BJ (cell line): ENCODE results near the gene PTPRN. TPM values are rescaled to one million over a fixed set of nuclear protein-coding genes. Genes with fewer than 3 reads are reported as not detected.

Source experiments
- CTCF ChIA-PET: fragments of 350-600 bp; formaldehyde crosslinking; extraction: SDS; loops from one replicate; lab custom pipeline; 2021; ENCODE audit warnings: antibody characterized with exemption, inconsistent platforms; lab: Yijun Ruan, JAX
- POLR2A ChIA-PET: fragments of 300-600 bp; sonication (Branson Sonifier 250); formaldehyde crosslinking; extraction: SDS; loops from one replicate; lab custom pipeline; 2021; ENCODE audit warnings: antibody characterized with exemption; lab: Charles Lee
- DNase-seq: peaks from one replicate; pipeline ENCODE4 v3.0.0-alpha.2; 2011; ENCODE audit warnings: low read depth
- H3K27me3 ChIP-seq: 2 replicates; pipeline ENCODE4 v1.6.0; 2011; ENCODE audit warnings: low read length; ENCODE audit not compliant: control insufficient read depth, insufficient read depth
- H3K36me3 ChIP-seq: 2 replicates; pipeline ENCODE4 v1.5.1; 2011; ENCODE audit warnings: low read length; ENCODE audit not compliant: control insufficient read depth, insufficient read depth
- H3K4me3 ChIP-seq: 2 replicates; pipeline ENCODE4 v1.5.1; 2011; ENCODE audit warnings: low read depth, mild to moderate bottlenecking, control low read depth, low read length
- CTCF ChIP-seq: IDR thresholded peaks from 2 replicates; pipeline ENCODE4 v1.5.1; 2011; ENCODE audit warnings: low read depth, mild to moderate bottlenecking, control low read depth, inconsistent platforms, low read length, moderate library complexity; ENCODE audit not compliant: insufficient read depth
- polyA plus RNA-seq: library from polyadenylated mRNA; depleted of rRNA; stranded (reverse); fragments of >200 nt; gene quantifications from 2 replicates; pipeline ENCODE4 v1.2.3, GENCODE V29; 2011

Gene PTPRN
- polyA plus RNA-seq, 1 experiment, result 7.0 TPM

GRCh38 chr2:219291394-219291793, 17.8 kb downstream of the PTPRN start:
- TF ChIP-seq CTCF, result no peak
- POLR2A ChIA-PET, result no interaction called here

GRCh38 chr2:219290381-219291171, 18.6 kb downstream of the PTPRN start:
- Histone ChIP-seq H3K4me3 (no peak overlapping the region), H3K36me3 (0 out of 2 replicates have a peak, but pooled peaks cover 2% of the 10 kb centered on the region), H3K27me3 (no peaks in the 10 kb centered on the region)
- DNase-seq, result no peak
- POLR2A ChIA-PET, result no interaction called here
- CTCF ChIA-PET, result interaction anchor here (0.6 to 20.7 kb wide), 7 partner anchors 5 to 301 kb away, joined by 3 to 403 read pairs (median 90); partner anchors contain the start of genes CNPPD1, DNAJB2, NHEJ1 and SLC23A3
- no peak for TF ChIP-seq CTCF

More at GRCh38 chr2:219291394-219291793, 17.8 kb downstream of the PTPRN start:
- 0 out of 2 replicates have a peak, but pooled peaks cover 2% of the 10 kb centered on the region for H3K36me3 ChIP-seq
- CTCF ChIA-PET, result interaction anchor here (1.4 to 20.7 kb wide), 4 partner anchors 11 to 133 kb away, joined by 3 to 403 read pairs (median 98); partner anchors contain the start of genes CNPPD1, DNAJB2, NHEJ1 and SLC23A3
- DNase-seq, result no peak
- no peaks in the 10 kb centered on the region for H3K27me3 ChIP-seq
- no peak overlapping the region for H3K4me3 ChIP-seq

GRCh38 chr2:219289537-219290361, 19.5 kb downstream of the PTPRN start:
- ChIA-PET CTCF (interaction anchor here (0.8 to 20.7 kb wide), 5 partner anchors 6 to 131 kb away, joined by 4 to 403 read pairs (median 105); partner anchors contain the start of genes CNPPD1, DNAJB2, NHEJ1 and SLC23A3), POLR2A (no interaction called here)
- H3K27me3 ChIP-seq, result no peaks in the 10 kb centered on the region
- TF ChIP-seq CTCF, result no peak
- peak; percentile 74 for DNase-seq
- no peak overlapping the region for H3K4me3 ChIP-seq
- peaks cover 5% of the 10 kb centered on the region for H3K36me3 ChIP-seq

- no peak for DNase-seq
- ChIA-PET CTCF (interaction anchor here (6.9 to 20.7 kb wide), 3 partner anchors 6 to 115 kb away, joined by 90 to 403 read pairs (median 403); partner anchors contain the start of genes CNPPD1, DNAJB2 and SLC23A3), POLR2A (no interaction called here)
- TF ChIP-seq CTCF, result no peak
- Histone ChIP-seq H3K27me3 (no peaks in the 10 kb centered on the region), H3K4me3 (no peak overlapping the region), H3K36me3 (peaks cover 7% of the 10 kb centered on the region)
Measured at GRCh38 chr2:219289195-219289536, 20.0 kb downstream of the PTPRN start.
